GM12878 (cell line): ENCODE data around the gene EPX. TPM values are rescaled to one million over a fixed set of nuclear protein-coding genes. Genes with fewer than 3 reads are reported as not detected.
A peak's percentile ranks its signal among the peaks of the same experiment; 100 is the strongest.
"Not testable (repeated sequence)": the region's sequence is repeated elsewhere in the genome, so short reads cannot be mapped to it uniquely, and the experiment has no call there.

ENCODE experiments used
- ATAC-seq: fragments of 200-7000 bp; cut with Tn5 transposase; 3 replicates; pipeline ENCODE4 v1.9.1; 2020; ENCODE audit warnings: mild to moderate bottlenecking, moderate library complexity
- Bru-seq: library from RNA; stranded (reverse); fragments of 400-500 nt; gene quantifications from one replicate; lab custom pipeline; 2021; lab: Mats Ljungman, UMichigan
- BruChase-seq, 2 experiments: library from RNA; stranded (reverse); fragments of 400-500 nt; gene quantifications; one replicate each; lab custom pipeline; 2021; lab: Mats Ljungman, UMichigan
- BruUV-seq: library from RNA; stranded (reverse); fragments of 400-500 nt; replicated peaks from 2 replicates; lab custom pipeline; 2021; lab: Mats Ljungman, UMichigan
- CTCF ChIA-PET: fragments of 300-600 bp; sonication (Branson Sonifier 250); formaldehyde crosslinking; extraction: SDS; loops from one replicate; lab custom pipeline; 2021; ENCODE audit warnings: inconsistent platforms; lab: Yijun Ruan, JAX
- POLR2A ChIA-PET: fragments of 350-600 bp; formaldehyde crosslinking; extraction: SDS; loops from one replicate; lab custom pipeline; 2021; ENCODE audit warnings: inconsistent platforms; lab: Charles Lee
- RAD21 ChIA-PET: fragments of 300-600 bp; sonication (Branson Sonifier 250); formaldehyde crosslinking; loops from one replicate; lab custom pipeline; 2023; ENCODE audit warnings: antibody characterized with exemption; ENCODE audit not compliant: unreplicated experiment; lab: Charles Lee
- SMC1A ChIA-PET: fragments of 300-600 bp; sonication (Branson Sonifier 250); formaldehyde crosslinking; loops from one replicate; lab custom pipeline; 2023; ENCODE audit not compliant: unreplicated experiment, uncharacterized antibody; lab: Charles Lee
- DNase-seq: peaks from one replicate; pipeline ENCODE4 v3.0.0-alpha.2; 2011; ENCODE audit warnings: low read depth, low spot score
- FAIRE-seq: peaks from 3 replicates; lab custom pipeline; 2011; peaks lifted over from hg19 to GRCh38; lab: Jason Lieb, UNC
- H2AFZ ChIP-seq: 2 replicates; pipeline ENCODE4 v1.6.0; 2011; ENCODE audit warnings: low read depth, low read length, control low read depth; ENCODE audit not compliant: control insufficient read depth
- H3K27ac ChIP-seq: 2 replicates; pipeline ENCODE4 v1.5.1; 2011; ENCODE audit warnings: control low read depth; ENCODE audit not compliant: control insufficient read depth, insufficient read depth
- H3K27me3 ChIP-seq, 2 experiments: replicated peaks in 1 of 2; 2 replicates each; pipeline versions ENCODE4 v1.6.0 to v1.6.1; 2011; ENCODE audit warnings: low read length in 1 of 2; ENCODE audit not compliant: control insufficient read depth in 2 of 2, insufficient read depth in 2 of 2
- H3K36me3 ChIP-seq, 2 experiments: 2 replicates each; pipeline ENCODE4 v1.5.1; 2011; ENCODE audit warnings: low read length in 1 of 2; ENCODE audit not compliant: control insufficient read depth in 2 of 2, insufficient read depth in 2 of 2
- H3K4me1 ChIP-seq: 2 replicates; pipeline ENCODE4 v1.6.1; 2011; ENCODE audit warnings: mild to moderate bottlenecking, low read length, moderate library complexity, mixed read lengths; ENCODE audit not compliant: control insufficient read depth, insufficient read depth
- H3K4me2 ChIP-seq: 2 replicates; pipeline ENCODE4 v1.6.0; 2011; ENCODE audit warnings: control low read depth; ENCODE audit not compliant: control insufficient read depth, insufficient read depth
- H3K4me3 ChIP-seq: fragments of 200-600 bp; sonication (generic); 2 replicates; pipeline ENCODE4 v1.5.1; 2016
- H3K79me2 ChIP-seq: 2 replicates; pipeline ENCODE4 v1.6.0; 2011; ENCODE audit warnings: low read length; ENCODE audit not compliant: control insufficient read depth, insufficient read depth
- H3K9ac ChIP-seq: 2 replicates; pipeline ENCODE4 v1.8.0; 2011; ENCODE audit warnings: low read length, control low read depth, mixed read lengths; ENCODE audit not compliant: control insufficient read depth, insufficient read depth
- H3K9me3 ChIP-seq: replicated peaks from 3 replicates; pipeline ENCODE4 v1.5.1; 2011; ENCODE audit warnings: mild to moderate bottlenecking, low read length; ENCODE audit not compliant: control insufficient read depth, insufficient read depth
- H4K20me1 ChIP-seq: 2 replicates; pipeline ENCODE4 v1.6.0; 2011; ENCODE audit not compliant: control insufficient read depth, insufficient read depth
- CHD1 ChIP-seq: IDR thresholded peaks from 2 replicates; pipeline ENCODE4 v1.6.1; 2012; ENCODE audit warnings: low read depth, low read length, improper control_type of control experiment
- CREM ChIP-seq: IDR thresholded peaks from 2 replicates; pipeline ENCODE4 v1.6.1; 2014; ENCODE audit warnings: antibody characterized with exemption, low read depth
- GABPA ChIP-seq: IDR thresholded peaks from 2 replicates; pipeline ENCODE4 v1.6.1; 2014; ENCODE audit warnings: antibody characterized with exemption, low read depth, mild to moderate bottlenecking, inconsistent platforms
- HDAC6 ChIP-seq: fragments of 200-600 bp; sonication (generic); IDR thresholded peaks from one replicate; pipeline ENCODE4 v1.8.0; 2017; ENCODE audit warnings: antibody characterized with exemption; ENCODE audit not compliant: unreplicated experiment
- JUND ChIP-seq: IDR thresholded peaks from 2 replicates; pipeline ENCODE4 v1.6.1; 2012; ENCODE audit warnings: low read depth, mild to moderate bottlenecking, low read length, improper control_type of control experiment, moderate library complexity
- NR2F1 ChIP-seq: fragments of 450-650 bp; conservative IDR thresholded peaks from 2 replicates; pipeline ENCODE4 v1.6.1; 2017; ENCODE audit warnings: mild to moderate bottlenecking
- SIN3A ChIP-seq: IDR thresholded peaks from 2 replicates; pipeline ENCODE4 v1.6.1; 2012; ENCODE audit warnings: low read depth, low read length, improper control_type of control experiment
- WGBS: methylation state at CpG from one replicate; pipeline ENCODE4 v1.1.6; 2016; ENCODE audit warnings: low lambda C conversion rate; ENCODE audit not compliant: insufficient replicate concordance, insufficient coverage; ENCODE audit errors: missing lambda C conversion rate; 5-methylcytosine and 5-hydroxymethylcytosine counted together
- in situ Hi-C: fragments of 300-500 bp; cut with MboI; formaldehyde crosslinking; loops from 9 replicates; pipeline ENCODE4 v1.14.3; 2018; ENCODE audit warnings: mixed read lengths
- intact Hi-C: fragments of 100-400 bp; cut with micrococcal nuclease; formaldehyde crosslinking; loops from one replicate; pipeline ENCODE4 v1.14.2; 2022; ENCODE audit not compliant: unreplicated experiment
- long read RNA-seq, 2 experiments: library from polyadenylated mRNA; unstranded; transcript quantifications; one replicate each; pipeline ENCODE4 v2.0.0, GENCODE V29; 2019 to 2020
- polyA minus RNA-seq, 3 experiments: library from RNA; depleted of rRNA, polyadenylated mRNA; stranded (reverse); fragments of >200 nt; gene quantifications; 2 replicates each; pipeline ENCODE4 v1.2.3, GENCODE V29; 2011
- polyA plus RNA-seq, 11 experiments: library from polyadenylated mRNA; depleted of rRNA in 4 of 11; unstranded in 6 of 11; stranded (reverse) in 5 of 11; fragments of >200 nt; fragmentation: Nextera tagmentation in 4 of 11; fragmentation: Illumina TruSeq in 1 of 11; extraction: Ambion mirVana in 4 of 11; extraction: Trizol in 1 of 11; gene quantifications; 1 replicate in 1 of 11; 2 replicates in 10 of 11; pipeline versions ENCODE4 v1.2.1 to v1.2.3, GENCODE V29; 2011 to 2016; ENCODE audit warnings: inconsistent platforms in 2 of 11, missing spikeins in 2 of 11, low read depth in 1 of 11
- total RNA-seq, 4 experiments: library from RNA; depleted of rRNA in 3 of 4; stranded (reverse); fragments of >200 nt in 3 of 4; fragmentation: Illumina TruSeq in 1 of 4; extraction: Trizol in 1 of 4; gene quantifications; 2 replicates each; pipeline versions ENCODE4 v1.2.1 to v1.2.3, GENCODE V29; 2013 to 2021
- TF ChIP-seq, protein P1 (sequence below): IDR thresholded peaks from 2 replicates; pipeline ENCODE4 v1.6.1; 2012; ENCODE audit warnings: low read length, inconsistent platforms
- TF ChIP-seq, protein P2 (sequence below): IDR thresholded peaks from 2 replicates; pipeline ENCODE4 v1.6.1; 2012; ENCODE audit warnings: low read depth, low read length, improper control_type of control experiment

EPX gene, protein sequence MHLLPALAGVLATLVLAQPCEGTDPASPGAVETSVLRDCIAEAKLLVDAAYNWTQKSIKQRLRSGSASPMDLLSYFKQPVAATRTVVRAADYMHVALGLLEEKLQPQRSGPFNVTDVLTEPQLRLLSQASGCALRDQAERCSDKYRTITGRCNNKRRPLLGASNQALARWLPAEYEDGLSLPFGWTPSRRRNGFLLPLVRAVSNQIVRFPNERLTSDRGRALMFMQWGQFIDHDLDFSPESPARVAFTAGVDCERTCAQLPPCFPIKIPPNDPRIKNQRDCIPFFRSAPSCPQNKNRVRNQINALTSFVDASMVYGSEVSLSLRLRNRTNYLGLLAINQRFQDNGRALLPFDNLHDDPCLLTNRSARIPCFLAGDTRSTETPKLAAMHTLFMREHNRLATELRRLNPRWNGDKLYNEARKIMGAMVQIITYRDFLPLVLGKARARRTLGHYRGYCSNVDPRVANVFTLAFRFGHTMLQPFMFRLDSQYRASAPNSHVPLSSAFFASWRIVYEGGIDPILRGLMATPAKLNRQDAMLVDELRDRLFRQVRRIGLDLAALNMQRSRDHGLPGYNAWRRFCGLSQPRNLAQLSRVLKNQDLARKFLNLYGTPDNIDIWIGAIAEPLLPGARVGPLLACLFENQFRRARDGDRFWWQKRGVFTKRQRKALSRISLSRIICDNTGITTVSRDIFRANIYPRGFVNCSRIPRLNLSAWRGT
- total RNA-seq (2013; cell fraction: nucleolus; rRNA removed): 0.17 and 0.61 TPM in 2 replicates
- total RNA-seq (2014; rRNA removed) (not detected in 2 replicates), total RNA-seq (2014; rRNA removed; fragmentation: Illumina TruSeq; extraction: Trizol) (not detected in 2 replicates), total RNA-seq (2021) (not detected in 2 replicates), polyA plus RNA-seq (2011; rRNA removed) (0.03 TPM in 1 of 2 replicates, not detected in the other), polyA plus RNA-seq (2014; fragmentation: Illumina TruSeq; extraction: Trizol) (not detected in 2 replicates), polyA plus RNA-seq (2014; fragmentation: Nextera tagmentation; extraction: Ambion mirVana) (not detected), polyA plus RNA-seq (2014; rRNA removed) (not detected in 2 replicates), polyA plus RNA-seq (2016; fragmentation: Nextera tagmentation; extraction: Ambion mirVana) (not detected), polyA minus RNA-seq (2011; rRNA and poly(A)+ RNA removed) (not detected in 2 replicates), Bru-seq, nascent RNA (percentile 10 among the genes with signal in this experiment), BruChase-seq, experiment 1, labeled RNA remaining after a 6-hour chase (not detected), BruChase-seq, experiment 2, labeled RNA remaining after a 2-hour chase (not detected)
- polyA plus RNA-seq (2011; ENCODE audit: low read depth): not detected
- 0.02 TPM in 1 of 2 replicates, not detected in the other for polyA plus RNA-seq (2011; cell fraction: cytosol; rRNA removed)
- polyA plus RNA-seq (2011; cell fraction: nucleus; rRNA removed): 0.06 and 0.12 TPM in 2 replicates
- polyA plus RNA-seq (2012): 0.04 and 0.16 TPM in 2 replicates
- not detected in 2 replicates for polyA minus RNA-seq (2011; cell fraction: cytosol; rRNA and poly(A)+ RNA removed)
- polyA minus RNA-seq (2011; cell fraction: nucleus; rRNA and poly(A)+ RNA removed): not detected in 2 replicates
- long read RNA-seq, experiment 1: 0 reads
- long read RNA-seq, experiment 2: 0 reads

DNA sequence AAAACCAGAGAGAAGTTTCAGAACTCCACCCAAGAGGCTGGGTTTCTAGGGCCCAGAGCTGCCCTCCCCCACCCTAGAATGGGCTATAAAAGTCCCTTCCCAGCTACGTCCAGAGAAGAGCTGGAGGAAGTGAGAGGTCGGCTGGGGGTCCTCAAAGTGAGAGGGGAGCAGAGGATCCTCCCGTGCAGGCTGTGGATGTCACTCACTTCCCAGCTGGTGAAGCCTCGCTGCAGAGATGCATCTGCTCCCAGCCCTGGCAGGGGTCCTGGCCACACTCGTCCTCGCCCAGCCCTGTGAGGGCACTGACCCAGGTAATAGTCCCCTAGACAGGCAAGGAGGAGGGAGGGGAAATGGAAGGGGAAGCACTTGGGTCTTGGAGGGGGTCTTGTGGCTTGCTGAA lies at the start of gene EPX:
Gene EPX (plus strand): TSS at position 115 of the 400 bp plus-strand sequence. CDS start 121 bp downstream, at position 236.
- no peaks in the 10 kb centered on the region for H3K79me2 ChIP-seq
- no peak within 1 kb of the TSS for H3K27ac ChIP-seq
- H3K4me2 ChIP-seq: no peak within 1 kb of the TSS
- no peak within 1 kb of the TSS for H3K4me3 ChIP-seq
- ChIA-PET SMC1A (no interaction called here), CTCF (no interaction called here), RAD21 (no interaction called here), POLR2A (no interaction called here)
- H4K20me1 ChIP-seq: no peaks in the 10 kb centered on the region
- no TSS peak for BruUV-seq
- DNase-seq: no peak
- H3K9me3 ChIP-seq: no peaks in the 10 kb centered on the region
- peaks cover 3% of the 10 kb centered on the region for H3K4me1 ChIP-seq
- H3K9ac ChIP-seq: no peak within 1 kb of the TSS
- 19% methylated on average over 3 of the region's 6 CpGs for WGBS
- TF ChIP-seq CHD1 (no peak), HDAC6 (no peak), JUND (no peak), SIN3A (no peak), GABPA (no peak), NR2F1 (no peak), CREM (no peak)
- TF ChIP-seq, protein P1, sequence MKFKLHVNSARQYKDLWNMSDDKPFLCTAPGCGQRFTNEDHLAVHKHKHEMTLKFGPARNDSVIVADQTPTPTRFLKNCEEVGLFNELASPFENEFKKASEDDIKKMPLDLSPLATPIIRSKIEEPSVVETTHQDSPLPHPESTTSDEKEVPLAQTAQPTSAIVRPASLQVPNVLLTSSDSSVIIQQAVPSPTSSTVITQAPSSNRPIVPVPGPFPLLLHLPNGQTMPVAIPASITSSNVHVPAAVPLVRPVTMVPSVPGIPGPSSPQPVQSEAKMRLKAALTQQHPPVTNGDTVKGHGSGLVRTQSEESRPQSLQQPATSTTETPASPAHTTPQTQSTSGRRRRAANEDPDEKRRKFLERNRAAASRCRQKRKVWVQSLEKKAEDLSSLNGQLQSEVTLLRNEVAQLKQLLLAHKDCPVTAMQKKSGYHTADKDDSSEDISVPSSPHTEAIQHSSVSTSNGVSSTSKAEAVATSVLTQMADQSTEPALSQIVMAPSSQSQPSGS: no peak
- TF ChIP-seq, protein P2, sequence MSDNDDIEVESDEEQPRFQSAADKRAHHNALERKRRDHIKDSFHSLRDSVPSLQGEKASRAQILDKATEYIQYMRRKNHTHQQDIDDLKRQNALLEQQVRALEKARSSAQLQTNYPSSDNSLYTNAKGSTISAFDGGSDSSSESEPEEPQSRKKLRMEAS: no peak
- peaks cover 0 to 2% of the 10 kb centered on the region in 2 experiments; a peak in 2 of 4 replicates for H3K27me3 ChIP-seq
- intact Hi-C loops: no loop called here
- in situ Hi-C loops: no loop called here
- FAIRE-seq: no peak
- no peaks in the 10 kb centered on the region for H3K36me3 ChIP-seq
- ATAC-seq: no peak
- no peak within 1 kb of the TSS for H2AFZ ChIP-seq

DNA sequence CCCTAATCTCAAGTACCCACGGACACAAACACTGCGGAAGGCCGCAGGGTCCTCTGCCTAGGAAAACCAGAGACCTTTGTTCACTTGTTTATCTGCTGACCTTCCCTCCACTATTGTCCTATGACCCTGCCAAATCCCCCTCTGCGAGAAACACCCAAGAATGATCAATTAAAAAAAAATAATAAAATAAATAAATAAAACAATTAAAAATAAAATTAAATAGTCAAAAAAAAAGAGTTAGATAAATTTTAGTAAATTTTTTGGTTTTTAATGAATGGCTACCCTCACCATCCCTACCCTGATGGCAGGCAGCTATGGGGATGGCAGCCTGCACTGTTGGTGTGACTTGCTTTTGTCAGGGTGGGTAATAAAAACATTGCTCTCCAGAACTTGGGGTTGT lies 49.2 kb upstream of the EPX start:
- RAD21 ChIA-PET, POLR2A ChIA-PET, H3K4me2 ChIP-seq, ATAC-seq, CTCF ChIA-PET, H2AFZ ChIP-seq, H3K4me1 ChIP-seq, H3K27ac ChIP-seq, BruUV-seq, DNase-seq, in situ Hi-C loops, H3K9me3 ChIP-seq, H4K20me1 ChIP-seq, H3K27me3 ChIP-seq, SMC1A ChIA-PET, H3K4me3 ChIP-seq, H3K79me2 ChIP-seq, intact Hi-C loops, H3K36me3 ChIP-seq, H3K9ac ChIP-seq, FAIRE-seq: not testable (repeated sequence)
- WGBS: 33% methylated on average over 1 of the region's 4 CpGs
